Measurements from ENCODE around the gene TPRN.
A peak's percentile ranks its signal among the peaks of the same experiment; 100 is the strongest.

Gene TPRN

GRCh38 chr9:137168904-137169856 lies 31.4 kb downstream of the TPRN start:
- TF ChIP-seq, protein P1, sequence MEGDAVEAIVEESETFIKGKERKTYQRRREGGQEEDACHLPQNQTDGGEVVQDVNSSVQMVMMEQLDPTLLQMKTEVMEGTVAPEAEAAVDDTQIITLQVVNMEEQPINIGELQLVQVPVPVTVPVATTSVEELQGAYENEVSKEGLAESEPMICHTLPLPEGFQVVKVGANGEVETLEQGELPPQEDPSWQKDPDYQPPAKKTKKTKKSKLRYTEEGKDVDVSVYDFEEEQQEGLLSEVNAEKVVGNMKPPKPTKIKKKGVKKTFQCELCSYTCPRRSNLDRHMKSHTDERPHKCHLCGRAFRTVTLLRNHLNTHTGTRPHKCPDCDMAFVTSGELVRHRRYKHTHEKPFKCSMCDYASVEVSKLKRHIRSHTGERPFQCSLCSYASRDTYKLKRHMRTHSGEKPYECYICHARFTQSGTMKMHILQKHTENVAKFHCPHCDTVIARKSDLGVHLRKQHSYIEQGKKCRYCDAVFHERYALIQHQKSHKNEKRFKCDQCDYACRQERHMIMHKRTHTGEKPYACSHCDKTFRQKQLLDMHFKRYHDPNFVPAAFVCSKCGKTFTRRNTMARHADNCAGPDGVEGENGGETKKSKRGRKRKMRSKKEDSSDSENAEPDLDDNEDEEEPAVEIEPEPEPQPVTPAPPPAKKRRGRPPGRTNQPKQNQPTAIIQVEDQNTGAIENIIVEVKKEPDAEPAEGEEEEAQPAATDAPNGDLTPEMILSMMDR (conservative IDR thresholded peaks at IDR 0.05; ENCODE audit: low read depth, low read length), result no peak
- DNase-seq (ENCODE audit: low read depth), result no peak
- H3K4me3 ChIP-seq (ENCODE audit: low read length), result peak overlapping the region; percentile 14

GRCh38 chr9:137168573-137168903 lies 32.0 kb downstream of the TPRN start:
- H3K4me3 ChIP-seq (ENCODE audit: low read length), result no peak overlapping the region
- TF ChIP-seq, protein P1 (conservative IDR thresholded peaks at IDR 0.05; ENCODE audit: low read depth, low read length), result no peak
- DNase-seq (ENCODE audit: low read depth), result no peak

GRCh38 chr9:137167747-137168572 lies 32.6 kb downstream of the TPRN start:
- DNase-seq (ENCODE audit: low read depth), result no peak
- TF ChIP-seq, protein P1 (conservative IDR thresholded peaks at IDR 0.05; ENCODE audit: low read depth, low read length), result no peak
- no peak overlapping the region for H3K4me3 ChIP-seq (ENCODE audit: low read length)

DNA sequence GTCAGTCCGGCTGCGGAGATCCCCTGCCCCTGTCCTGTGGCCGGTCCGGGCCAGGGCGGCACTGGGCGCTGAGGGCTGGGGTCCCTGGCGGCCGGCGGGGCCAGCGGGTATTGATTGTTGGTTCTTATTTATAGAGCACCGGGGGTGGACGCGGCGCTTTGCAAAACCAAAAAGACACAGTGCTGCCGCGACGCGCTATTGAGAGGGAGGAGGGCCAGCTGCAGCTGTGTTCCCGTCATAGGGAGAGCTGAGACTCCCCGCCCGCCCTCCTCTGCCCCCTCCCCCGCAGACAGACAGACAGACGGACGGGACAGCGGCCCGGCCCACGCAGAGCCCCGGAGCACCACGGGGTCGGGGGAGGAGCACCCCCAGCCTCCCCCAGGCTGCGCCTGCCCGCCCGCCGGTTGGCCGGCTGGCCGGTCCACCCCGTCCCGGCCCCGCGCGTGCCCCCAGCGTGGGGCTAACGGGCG lies 33.2 kb downstream of the TPRN start:
- H3K4me3 ChIP-seq (ENCODE audit: low read length), result no peak overlapping the region
- TF ChIP-seq, protein P1 (conservative IDR thresholded peaks at IDR 0.05; ENCODE audit: low read depth, low read length), result no peak
- DNase-seq (ENCODE audit: low read depth), result no peak

DNA sequence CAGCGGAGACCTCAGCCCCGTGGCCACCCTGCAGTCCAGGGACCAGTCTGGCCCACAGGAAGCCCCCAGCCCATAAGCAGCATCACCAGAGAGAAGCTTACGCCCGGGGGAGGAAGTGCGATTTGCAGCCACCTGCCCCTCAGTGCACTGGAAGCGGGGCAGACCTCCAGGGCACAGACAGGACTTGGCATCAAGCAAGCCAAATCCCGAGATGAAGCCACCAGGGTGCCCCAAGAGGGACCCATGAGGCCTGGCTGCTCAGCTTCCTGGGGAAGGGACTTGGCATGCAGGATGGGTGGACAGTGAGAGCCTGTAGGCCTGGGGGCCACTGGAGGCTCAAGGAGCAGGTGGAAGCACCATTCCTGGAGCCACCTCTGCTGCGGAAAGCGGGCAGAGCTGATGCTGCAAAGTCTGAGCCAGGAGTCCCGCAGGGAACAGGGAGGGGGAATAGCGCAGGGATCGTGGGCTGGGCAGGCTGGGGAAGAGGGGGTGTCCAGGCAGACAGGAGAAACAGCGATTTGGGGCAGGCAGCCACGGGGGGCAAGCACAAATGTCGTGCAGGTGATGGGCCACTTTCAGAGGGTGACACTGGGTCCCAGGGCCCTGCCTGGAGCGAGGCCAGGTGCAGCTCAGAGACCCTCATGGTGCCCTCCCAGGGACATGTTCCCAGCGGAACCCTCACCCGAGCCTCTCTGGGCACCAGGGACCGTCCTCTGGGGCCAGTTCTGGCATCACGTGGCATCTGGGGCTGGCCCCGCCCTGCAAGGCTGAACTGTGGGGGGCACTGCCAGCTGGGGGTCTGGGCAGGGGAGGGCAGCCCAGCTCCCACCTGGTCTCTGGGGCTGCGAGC lies 33.9 kb downstream of the TPRN start:
- DNase-seq (ENCODE audit: low read depth), result no peak
- no peak overlapping the region for H3K4me3 ChIP-seq (ENCODE audit: low read length)
- TF ChIP-seq, protein P1 (conservative IDR thresholded peaks at IDR 0.05; ENCODE audit: low read depth, low read length), result no peak

DNA sequence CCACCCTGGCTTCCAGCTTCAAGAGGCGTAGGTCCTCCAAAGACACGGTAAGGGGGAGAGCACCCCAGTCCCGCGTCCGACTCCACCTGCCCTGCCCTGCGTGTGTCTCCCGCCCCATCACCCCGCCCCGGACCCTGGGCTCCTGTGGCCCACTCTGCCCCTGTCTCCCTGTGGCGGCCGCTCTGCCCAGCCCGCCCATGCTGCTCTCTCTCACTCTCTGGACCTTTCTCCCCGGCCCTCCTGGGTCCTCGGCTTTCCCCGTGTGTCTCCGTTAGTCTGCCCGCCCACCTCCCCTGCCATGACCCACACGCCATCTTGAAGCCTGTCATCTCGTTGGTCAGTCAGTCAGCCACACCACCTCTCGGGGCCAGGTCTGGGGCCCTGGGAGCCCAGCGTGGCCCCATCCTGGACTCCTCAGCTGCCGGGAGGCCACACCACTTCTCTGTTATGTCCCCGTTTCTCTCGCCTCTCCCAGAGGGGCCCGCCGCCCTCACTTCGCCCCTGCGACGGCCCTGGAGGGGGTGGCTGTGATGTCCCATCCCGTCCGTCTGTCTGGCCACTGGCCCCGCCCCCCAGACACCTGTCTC lies 35.2 kb downstream of the TPRN start:
- no peak overlapping the region for H3K4me3 ChIP-seq (ENCODE audit: low read length)
- TF ChIP-seq, protein P1 (conservative IDR thresholded peaks at IDR 0.05; ENCODE audit: low read depth, low read length), result no peak
- no peak for DNase-seq (ENCODE audit: low read depth)

Measured in retinal pigment epithelial cell (primary cell).